ENCODE data around the gene ADAMTS12.
"Not testable (repeated sequence)": the region's sequence is repeated elsewhere in the genome, so short reads cannot be mapped to it uniquely, and the experiment has no call there.

Gene ADAMTS12

GRCh38 chr5:33914844-33915243 is 23.1 kb upstream of the ADAMTS12 start:
- not testable (repeated sequence) for DNase-seq (ENCODE audit: low spot score)

DNA sequence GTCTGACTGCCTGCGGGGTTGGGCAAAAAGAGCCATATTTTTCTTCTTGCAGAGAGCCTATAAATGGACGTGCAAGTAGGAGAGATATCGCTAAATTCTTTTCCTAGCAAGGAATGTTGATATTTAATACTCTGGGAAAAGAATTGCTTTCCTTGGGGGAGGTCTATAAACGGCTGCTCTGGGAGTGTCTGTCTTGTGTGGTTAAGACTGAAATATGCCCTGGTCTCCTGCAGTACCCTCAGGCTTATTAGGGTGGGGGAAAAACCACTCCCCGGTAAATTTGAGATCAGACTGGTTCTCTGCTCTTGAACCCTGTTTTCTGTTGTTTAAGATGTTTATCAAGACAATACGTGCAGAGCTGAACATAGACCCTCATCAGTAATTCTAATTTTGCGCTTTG is 14.5 kb upstream of the ADAMTS12 start:
- DNase-seq (ENCODE audit: low spot score) = not testable (repeated sequence)

- DNase-seq (ENCODE audit: low spot score) = no peak
Observed at GRCh38 chr5:33905381-33905780, 13.6 kb upstream of the ADAMTS12 start.

DNA sequence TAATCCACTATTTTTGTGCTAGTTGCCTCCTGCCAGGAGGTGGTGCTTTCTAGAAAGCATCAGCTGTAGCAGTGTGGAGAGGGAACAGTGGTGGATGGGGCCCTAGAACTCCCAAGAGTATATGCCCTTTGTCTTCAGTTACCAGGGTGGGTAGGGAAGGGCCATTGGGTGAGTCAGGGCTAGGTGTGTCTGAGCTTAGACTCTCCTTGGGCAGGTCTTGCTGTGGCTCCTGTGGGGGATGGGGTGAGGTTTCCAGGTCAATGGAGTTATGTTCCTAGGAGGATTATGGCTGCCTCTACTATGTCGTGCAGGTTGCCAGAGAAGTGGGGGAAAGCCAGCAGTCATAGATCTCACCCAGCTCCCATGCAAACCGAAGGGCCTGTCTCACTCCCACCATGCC is 11.3 kb upstream of the ADAMTS12 start:
- DNase-seq (ENCODE audit: low spot score) = no peak

DNA sequence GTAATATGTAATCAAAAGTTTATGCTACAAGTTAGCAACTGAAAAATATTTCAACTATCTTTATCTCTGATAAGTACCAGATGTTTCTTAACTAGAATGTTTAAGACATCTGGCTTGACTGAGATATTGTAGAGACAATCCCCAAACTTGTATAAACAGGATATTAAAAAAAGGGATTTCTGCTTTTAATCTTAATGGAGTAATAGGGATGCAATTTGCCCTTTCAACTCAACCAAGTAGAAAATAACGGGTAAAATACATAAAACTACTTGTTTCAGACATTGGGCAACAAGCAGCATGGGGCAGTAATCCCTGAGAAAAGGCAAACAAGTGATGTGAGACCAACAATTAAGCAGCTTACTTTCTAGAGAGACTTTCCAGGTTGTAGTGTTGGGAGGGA is 9.4 kb upstream of the ADAMTS12 start:
- no peak for DNase-seq (ENCODE audit: low spot score)

DNA sequence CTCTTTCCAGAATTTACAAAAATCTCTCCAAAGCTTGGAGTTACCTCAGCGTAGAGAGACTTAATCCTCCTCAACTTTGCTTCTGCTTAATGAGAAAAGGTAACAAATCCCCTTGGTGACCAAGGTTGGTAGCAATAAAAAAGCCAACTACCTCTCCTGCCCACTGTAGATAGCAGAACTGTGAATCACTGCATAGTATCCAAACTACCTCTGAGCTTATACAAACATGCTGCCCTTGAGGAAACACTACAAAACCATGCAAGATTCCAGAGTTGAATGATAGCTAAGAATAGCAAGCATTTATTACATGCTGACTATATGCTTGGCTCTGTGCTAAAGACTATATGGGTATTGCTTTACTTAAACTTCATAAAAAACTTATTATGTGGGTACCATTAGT is 2.8 kb upstream of the ADAMTS12 start:
- no peak for DNase-seq (ENCODE audit: low spot score)

- no peak for DNase-seq (ENCODE audit: low spot score)
Observed at GRCh38 chr5:33892620-33893137, 889 bp upstream of the ADAMTS12 start.

DNA sequence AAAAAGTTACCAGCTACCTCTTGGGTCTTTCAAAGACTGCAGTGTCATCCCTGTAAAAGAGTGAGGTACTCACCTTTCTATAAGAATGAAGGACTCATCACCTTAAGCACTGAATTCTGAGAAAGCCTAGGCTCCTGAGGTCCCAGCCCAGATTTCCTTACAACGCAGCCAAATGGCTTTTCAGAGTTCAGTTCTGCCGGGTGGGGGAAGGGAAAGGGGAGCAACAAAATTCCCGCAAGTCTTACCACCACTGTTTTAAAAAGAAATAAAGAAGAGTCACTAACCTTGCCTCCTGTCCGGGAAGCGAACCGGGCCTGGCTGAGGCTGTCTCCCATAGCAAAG is 373 bp downstream of the ADAMTS12 start:
- no peak for DNase-seq (ENCODE audit: low spot score)

DNA sequence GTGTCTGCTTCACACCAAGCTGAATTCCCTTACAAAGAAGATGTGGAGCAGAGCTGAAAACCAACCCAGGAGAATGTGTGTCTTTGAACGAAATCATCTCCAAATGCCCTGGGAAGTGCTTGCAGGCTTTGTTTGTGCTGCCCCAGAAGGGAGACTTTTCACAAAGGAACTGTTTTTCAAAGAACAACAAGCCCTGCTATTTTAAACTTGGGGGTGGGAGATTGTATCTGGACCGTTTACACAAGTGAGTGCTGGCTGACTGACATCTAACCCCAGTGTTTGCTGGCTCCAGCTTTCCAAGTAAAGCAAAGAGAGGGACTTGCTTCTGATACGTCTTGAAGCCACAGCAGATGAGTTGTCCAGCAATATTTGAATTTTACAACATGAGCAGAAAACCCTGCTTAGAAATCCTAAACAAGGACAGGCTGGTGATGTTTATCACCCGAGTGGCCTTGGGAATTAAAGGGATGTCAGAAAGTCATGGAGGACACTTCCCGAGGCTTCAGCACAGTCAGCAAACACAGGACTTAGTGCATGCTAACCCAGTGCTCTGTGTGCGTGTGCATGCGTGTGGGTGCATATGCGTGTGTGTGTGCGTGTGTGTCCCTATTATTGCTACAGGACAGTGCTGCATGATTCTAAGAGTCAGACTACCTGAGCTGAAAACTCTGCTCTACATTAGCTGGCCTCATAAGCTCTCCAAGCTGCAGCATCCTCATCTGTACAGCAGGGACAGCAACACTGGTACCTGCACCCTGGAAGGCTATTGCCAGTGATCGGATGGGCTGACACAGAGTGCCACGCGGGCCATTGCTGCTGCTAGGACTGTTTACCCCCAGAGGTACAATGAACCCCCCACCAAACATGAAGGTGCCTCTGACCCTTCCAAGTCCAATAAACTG is 1.4 kb downstream of the ADAMTS12 start:
- DNase-seq (ENCODE audit: low spot score) = peak; percentile 60

- DNase-seq (ENCODE audit: low spot score) = no peak
Observed at GRCh38 chr5:33888587-33888986, 3.2 kb downstream of the ADAMTS12 start.

- no peak for DNase-seq (ENCODE audit: low spot score)
Observed at GRCh38 chr5:33887268-33887667, 4.5 kb downstream of the ADAMTS12 start.

DNA sequence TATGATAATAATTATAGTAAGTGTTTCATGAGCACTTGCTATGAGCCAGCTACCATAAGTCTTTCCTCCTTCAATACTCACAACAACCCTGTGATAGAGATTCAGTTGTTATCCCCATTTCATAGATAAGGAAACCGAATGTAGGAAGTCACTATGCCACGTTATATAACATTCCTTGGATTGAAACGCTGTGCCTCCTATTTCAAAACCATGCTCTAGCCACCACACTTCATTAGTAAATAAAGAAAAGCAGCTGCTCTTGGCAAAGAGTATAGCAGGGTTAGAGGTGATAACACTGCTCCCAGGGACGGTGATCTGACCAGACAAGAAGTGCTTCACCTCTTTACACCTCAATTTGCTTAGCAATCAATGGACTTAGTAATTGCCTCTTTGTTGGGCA is 5.5 kb downstream of the ADAMTS12 start:
- no peak for DNase-seq (ENCODE audit: low spot score)

GRCh38 chr5:33885679-33886078 is 6.1 kb downstream of the ADAMTS12 start:
- no peak for DNase-seq (ENCODE audit: low spot score)

GRCh38 chr5:33883482-33883881 is 8.3 kb downstream of the ADAMTS12 start:
- DNase-seq (ENCODE audit: low spot score) = no peak

DNA sequence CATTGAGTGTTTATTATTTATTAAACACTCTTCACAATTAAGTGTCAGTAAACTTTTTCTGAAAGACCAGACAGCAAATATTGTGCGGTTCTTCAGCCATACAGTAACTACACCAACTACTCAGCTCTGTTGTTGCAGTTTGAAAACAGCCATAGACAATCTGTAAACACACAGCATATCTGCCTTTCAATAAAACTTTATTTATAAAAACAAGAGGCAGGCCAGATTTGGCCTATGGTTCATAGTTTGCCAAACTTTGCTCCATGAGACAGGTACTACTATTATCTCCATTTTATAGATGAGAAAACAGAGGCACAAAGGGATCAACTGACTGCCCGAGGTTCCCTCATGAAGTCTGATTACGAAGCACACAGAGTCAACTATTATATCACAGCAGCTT is 11.5 kb downstream of the ADAMTS12 start:
- DNase-seq (ENCODE audit: low spot score) = no peak

DNA sequence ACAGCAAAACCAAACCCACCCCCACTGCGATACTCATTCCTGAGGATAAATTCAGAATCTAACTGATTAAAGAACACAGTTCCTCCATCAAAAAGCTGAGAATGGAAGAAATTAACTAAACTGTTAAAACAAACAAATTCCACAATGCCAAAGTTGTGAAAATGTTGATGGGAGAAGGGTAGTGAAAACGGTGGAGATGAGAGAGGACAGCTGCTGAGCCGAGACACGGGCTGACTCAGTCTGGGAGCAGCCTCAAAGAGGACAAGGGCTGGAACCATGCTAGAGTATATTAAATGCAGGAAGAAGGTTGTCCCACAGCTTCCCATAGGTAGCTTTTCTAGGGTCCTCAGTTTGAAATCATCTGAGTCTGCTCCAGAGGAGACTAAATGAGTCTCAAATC is 14.3 kb downstream of the ADAMTS12 start:
- DNase-seq (ENCODE audit: low spot score) = no peak

GRCh38 chr5:33867241-33867640 is 24.5 kb downstream of the ADAMTS12 start:
- no peak for DNase-seq (ENCODE audit: low spot score)

GRCh38 chr5:33859177-33859576 is 32.6 kb downstream of the ADAMTS12 start:
- not testable (repeated sequence) for DNase-seq (ENCODE audit: low spot score)

GRCh38 chr5:33857037-33857436 is 34.8 kb downstream of the ADAMTS12 start:
- no peak for DNase-seq (ENCODE audit: low spot score)

DNA sequence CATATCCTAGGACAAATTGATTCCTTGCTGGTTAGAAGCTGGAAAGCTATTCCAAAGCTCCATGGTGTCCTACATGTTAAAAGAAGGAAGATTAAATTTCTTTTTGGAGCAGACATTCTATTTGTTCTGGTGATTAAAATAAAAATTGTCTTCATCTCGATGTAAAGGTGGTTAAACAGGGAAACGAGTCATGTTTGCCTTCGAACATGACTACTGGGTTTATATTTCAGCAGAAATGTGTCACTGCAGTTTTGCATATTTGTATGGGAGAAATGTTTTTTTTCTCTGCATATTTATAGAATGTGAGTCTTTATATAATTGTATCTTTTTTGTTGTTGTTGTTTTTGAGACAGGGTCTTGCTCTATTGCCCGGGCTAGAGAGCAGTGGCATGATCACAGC is 36.4 kb downstream of the ADAMTS12 start:
- DNase-seq (ENCODE audit: low spot score) = no peak

GRCh38 chr5:33854733-33855151 is 37.0 kb downstream of the ADAMTS12 start:
- no peak for DNase-seq (ENCODE audit: low spot score)

DNA sequence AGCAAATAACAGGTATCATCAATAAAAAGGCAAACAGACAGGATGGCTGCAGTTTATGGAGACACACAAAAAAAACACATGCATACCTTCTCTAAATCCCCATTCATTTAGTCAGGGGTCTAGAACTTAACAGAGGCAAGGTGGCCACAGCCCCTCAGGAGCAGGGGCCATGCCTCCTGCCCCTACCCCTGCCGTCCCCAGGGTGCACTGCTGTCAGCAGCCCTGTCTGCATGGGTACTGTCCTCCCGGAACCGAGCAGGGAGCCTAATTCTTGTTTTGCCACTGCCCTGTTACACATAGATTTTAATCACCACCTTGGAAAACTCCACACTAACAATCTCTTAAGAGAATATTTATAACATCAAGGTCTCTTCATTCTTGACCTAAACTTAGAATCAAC is 39.0 kb downstream of the ADAMTS12 start:
- DNase-seq (ENCODE audit: low spot score) = no peak

GRCh38 chr5:33852319-33852718 is 39.5 kb downstream of the ADAMTS12 start:
- no peak for DNase-seq (ENCODE audit: low spot score)

Data from SK-N-DZ (cell line).